IMR-90 (cell line): ENCODE data around the gene CYTH1. TPM values are rescaled to one million over a fixed set of nuclear protein-coding genes. Genes with fewer than 3 reads are reported as not detected.

Experiments used
- ATAC-seq: fragments of 200-7000 bp; cut with Tn5 transposase; 2 replicates; pipeline ENCODE4 v1.9.1; 2020; ENCODE audit warnings: low read depth, mild to moderate bottlenecking, moderate library complexity
- BruUV-seq: library from RNA; stranded (reverse); fragments of 400-500 nt; replicated peaks from 2 replicates; lab custom pipeline; 2021; lab: Mats Ljungman, UMichigan
- CTCF ChIA-PET: fragments of 300-600 bp; formaldehyde crosslinking; extraction: SDS; loops from one replicate; lab custom pipeline; 2021; ENCODE audit warnings: antibody characterized with exemption; lab: Yijun Ruan, JAX
- POLR2A ChIA-PET: fragments of 300-600 bp; sonication (Branson Sonifier 250); formaldehyde crosslinking; loops from one replicate; lab custom pipeline; 2022; ENCODE audit warnings: antibody characterized with exemption; ENCODE audit not compliant: unreplicated experiment; lab: Charles Lee
- DNase-seq: peaks from one replicate; pipeline ENCODE4 v3.0.0; 2013
- H2AFZ ChIP-seq: replicated peaks from 2 replicates; pipeline ENCODE3; 2013; ENCODE audit warnings: low read length, mild to moderate bottlenecking; ENCODE audit not compliant: poor library complexity
- H2AK5ac ChIP-seq: 2 replicates; pipeline ENCODE4 v1.6.1; 2013; ENCODE audit warnings: low read depth, low read length, inconsistent platforms
- H2AK9ac ChIP-seq: replicated peaks from 2 replicates; pipeline ENCODE3; 2013; ENCODE audit warnings: mild to moderate bottlenecking, low read depth, low read length, moderate library complexity; ENCODE audit not compliant: poor library complexity
- H2BK120ac ChIP-seq: 2 replicates; pipeline ENCODE4 v1.6.1; 2013; ENCODE audit warnings: low read depth, low read length, inconsistent platforms
- H2BK15ac ChIP-seq: 3 replicates; pipeline ENCODE4 v1.6.1; 2013; ENCODE audit warnings: low read depth, low read length, inconsistent platforms
- H2BK20ac ChIP-seq: 2 replicates; pipeline ENCODE4 v1.6.1; 2013; ENCODE audit warnings: low read depth, mild to moderate bottlenecking, inconsistent platforms, low read length, moderate library complexity
- H2BK5ac ChIP-seq: 2 replicates; pipeline ENCODE4 v1.6.1; 2013; ENCODE audit warnings: mild to moderate bottlenecking, low read depth, low read length, inconsistent platforms; ENCODE audit not compliant: poor library complexity, severe bottlenecking
- H3K14ac ChIP-seq: replicated peaks from 2 replicates; pipeline ENCODE4 v1.6.1; 2013; ENCODE audit warnings: low read depth, low read length, inconsistent platforms
- H3K18ac ChIP-seq: 2 replicates; pipeline ENCODE4 v1.6.1; 2013; ENCODE audit warnings: low read depth, low read length, control low read depth
- H3K23ac ChIP-seq: 2 replicates; pipeline ENCODE4 v1.6.1; 2013; ENCODE audit warnings: low read depth, low read length, inconsistent platforms
- H3K27ac ChIP-seq: 2 replicates; pipeline ENCODE4 v1.5.1; 2013; ENCODE audit warnings: mild to moderate bottlenecking, control low read depth, low read length; ENCODE audit not compliant: insufficient read depth
- H3K27me3 ChIP-seq: 2 replicates; pipeline ENCODE4 v1.6.1; 2013; ENCODE audit warnings: low read length; ENCODE audit not compliant: control insufficient read depth, insufficient read depth
- H3K36me3 ChIP-seq: 2 replicates; pipeline ENCODE4 v1.6.1; 2013; ENCODE audit warnings: low read length, mixed read lengths; ENCODE audit not compliant: control insufficient read depth, insufficient read depth
- H3K4ac ChIP-seq: 2 replicates; pipeline ENCODE4 v1.6.1; 2013; ENCODE audit warnings: low read depth, low read length, inconsistent platforms
- H3K4me1 ChIP-seq: 2 replicates; pipeline ENCODE4 v1.6.1; 2013; ENCODE audit warnings: low read length, mixed read lengths; ENCODE audit not compliant: control insufficient read depth, insufficient read depth
- H3K4me2 ChIP-seq: 2 replicates; pipeline ENCODE4 v1.6.1; 2013; ENCODE audit warnings: low read depth, mild to moderate bottlenecking, control low read depth, low read length, moderate library complexity
- H3K4me3 ChIP-seq: 2 replicates; pipeline ENCODE4 v1.5.1; 2013; ENCODE audit warnings: low read depth, mild to moderate bottlenecking, control low read depth, low read length, moderate library complexity; ENCODE audit not compliant: insufficient read depth
- H3K56ac ChIP-seq: 2 replicates; pipeline ENCODE4 v1.6.1; 2013; ENCODE audit warnings: low read length, inconsistent platforms; ENCODE audit not compliant: insufficient read depth; ENCODE audit errors: extremely low read depth
- H3K79me1 ChIP-seq, 2 experiments: 2 replicates each; pipeline ENCODE4 v1.6.1; 2013; ENCODE audit warnings: low read length in 2 of 2, inconsistent platforms in 1 of 2, low read depth in 1 of 2
- H3K9ac ChIP-seq: 2 replicates; pipeline ENCODE4 v1.6.1; 2013; ENCODE audit warnings: low read depth, low read length, control low read depth
- H3K9me1 ChIP-seq: 2 replicates; pipeline ENCODE4 v1.6.1; 2013; ENCODE audit warnings: low read length, inconsistent platforms; ENCODE audit not compliant: insufficient read depth
- H3K9me3 ChIP-seq: 2 replicates; pipeline ENCODE4 v1.6.1; 2013; ENCODE audit warnings: low read length; ENCODE audit not compliant: control insufficient read depth, insufficient read depth
- H4K20me1 ChIP-seq: 2 replicates; pipeline ENCODE4 v1.6.1; 2013; ENCODE audit warnings: low read length, inconsistent platforms; ENCODE audit not compliant: insufficient read depth
- H4K5ac ChIP-seq: 2 replicates; pipeline ENCODE4 v1.6.1; 2013; ENCODE audit warnings: mild to moderate bottlenecking, low read depth, low read length, control low read depth
- H4K8ac ChIP-seq, 2 experiments: 2 replicates each; pipeline ENCODE4 v1.6.1; 2013; ENCODE audit warnings: low read depth in 2 of 2, low read length in 2 of 2, control low read depth in 1 of 2, inconsistent platforms in 1 of 2
- H4K91ac ChIP-seq: 2 replicates; pipeline ENCODE4 v1.6.1; 2013; ENCODE audit warnings: low read depth, low read length, inconsistent platforms; ENCODE audit not compliant: insufficient read depth
- CEBPB ChIP-seq: IDR thresholded peaks from 2 replicates; pipeline ENCODE4 v1.6.1; 2012; ENCODE audit warnings: low read depth, low read length, improper control_type of control experiment
- FOS ChIP-seq: fragments of 150-350 bp; IDR thresholded peaks from 2 replicates; pipeline ENCODE4 v1.6.1; 2016; ENCODE audit warnings: low read depth, low read length
- MAZ ChIP-seq: IDR thresholded peaks from 2 replicates; pipeline ENCODE4 v1.6.1; 2012; ENCODE audit warnings: low read depth, mild to moderate bottlenecking, low read length, improper control_type of control experiment, moderate library complexity, borderline replicate concordance
- MXI1 ChIP-seq: IDR thresholded peaks from 2 replicates; pipeline ENCODE4 v1.6.1; 2012; ENCODE audit warnings: low read depth, mild to moderate bottlenecking, low read length, moderate library complexity, borderline replicate concordance
- NFE2L2 ChIP-seq: fragments of 150-350 bp; IDR thresholded peaks from 2 replicates; pipeline ENCODE4 v1.6.1; 2016; ENCODE audit warnings: low read depth, mild to moderate bottlenecking, low read length
- RCOR1 ChIP-seq: IDR thresholded peaks from 2 replicates; pipeline ENCODE4 v1.6.1; 2012; ENCODE audit warnings: mild to moderate bottlenecking, low read length, improper control_type of control experiment; ENCODE audit not compliant: insufficient replicate concordance
- RFX5 ChIP-seq: IDR thresholded peaks from 2 replicates; pipeline ENCODE4 v1.8.0; 2012; ENCODE audit warnings: low read depth, mild to moderate bottlenecking, low read length, moderate library complexity
- SMC3 ChIP-seq: fragments of 150-350 bp; IDR thresholded peaks from 2 replicates; pipeline ENCODE4 v1.6.1; 2016; ENCODE audit warnings: low read depth, mild to moderate bottlenecking, antibody characterized with exemption, low read length, moderate library complexity
- WGBS, 2 experiments: methylation state at CpG; one replicate each; pipeline versions ENCODE4 v1.1.5 to v1.1.7; 2013; ENCODE audit warnings: missing lambda C conversion rate in 2 of 2; ENCODE audit not compliant: insufficient read length in 1 of 2; ENCODE audit errors: extremely low coverage in 2 of 2; 5-methylcytosine and 5-hydroxymethylcytosine counted together
- dilution Hi-C: fragments of 300-500 bp; cut with HindIII; formaldehyde crosslinking; loops from one replicate; pipeline ENCODE4 v1.14.3; 2018; ENCODE audit warnings: low sequenced_read_pairs; ENCODE audit not compliant: unreplicated experiment
- in situ Hi-C: fragments of 300-500 bp; cut with MboI; formaldehyde crosslinking; loops from 3 replicates; pipeline ENCODE4 v1.14.3; 2019; ENCODE audit warnings: low sequenced_read_pairs, inconsistent platforms, mixed read lengths
- intact Hi-C: fragments of 100-400 bp; cut with micrococcal nuclease; formaldehyde crosslinking; loops from 2 replicates; pipeline ENCODE4 v1.10.0; 2022
- polyA plus RNA-seq, 3 experiments: library from polyadenylated mRNA; depleted of rRNA; stranded (reverse); fragments of >200 nt; gene quantifications; 2 replicates each; pipeline ENCODE4 v1.2.3, GENCODE V29; 2012; ENCODE audit warnings: low replicate concordance in 1 of 3
- total RNA-seq: library from RNA; depleted of rRNA; stranded (reverse); fragments of >200 nt; gene quantifications from 2 replicates; pipeline ENCODE4 v1.2.3, GENCODE V29; 2012
- TF ChIP-seq, protein P1 (sequence below): fragments of 150-350 bp; IDR thresholded peaks from 2 replicates; pipeline ENCODE4 v1.6.1; 2017; ENCODE audit warnings: mild to moderate bottlenecking, antibody characterized with exemption, low read length, low read depth
- TF ChIP-seq, protein P2 (sequence below): conservative IDR thresholded peaks from 2 replicates; pipeline ENCODE4 v1.5.1; 2012; ENCODE audit warnings: mild to moderate bottlenecking, low read depth, low read length, improper control_type of control experiment

Gene CYTH1
- total and polyA plus RNA-seq, 2 of the 4 experiments (the other 2 are of a cell fraction) = 7.9 to 12.4 TPM

DNA sequence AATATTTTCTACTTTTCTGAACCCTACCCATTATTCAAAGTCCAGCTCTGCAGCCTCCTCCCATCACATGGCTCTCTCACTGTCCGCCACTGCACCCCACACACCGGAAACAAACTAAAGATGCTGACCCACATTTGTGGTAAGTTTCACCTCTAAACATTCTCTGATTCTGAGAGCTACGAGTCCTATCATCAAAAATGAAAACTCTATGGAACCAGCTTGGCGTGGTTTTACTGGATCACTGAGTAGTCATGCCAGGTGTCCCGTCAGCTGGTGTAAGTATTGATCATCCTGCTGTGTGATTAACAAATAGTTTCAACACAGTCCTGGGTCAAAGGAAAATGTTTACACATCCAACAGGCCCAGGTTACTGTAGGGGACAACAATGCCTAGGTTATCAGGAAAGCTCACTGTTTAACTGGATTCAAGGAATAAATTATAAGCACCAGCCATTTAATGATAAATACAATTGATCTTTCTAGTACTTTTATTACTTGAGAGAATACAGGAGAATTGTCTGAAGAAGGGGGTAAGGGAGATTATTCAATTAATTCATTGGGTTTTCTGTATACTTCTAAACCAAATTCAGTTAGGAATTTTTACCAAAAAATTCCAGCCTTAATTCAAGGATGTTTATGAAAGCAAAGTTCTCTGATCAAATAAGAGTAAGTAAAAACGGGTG, 33.9 kb downstream of the CYTH1 start:
- Histone ChIP-seq H4K8ac (no peak overlapping the region), H3K4me2 (no peak overlapping the region), H3K9me1 (peaks cover 4% of the 10 kb centered on the region), H3K23ac (no peak overlapping the region), H2BK5ac (no peak overlapping the region), H2AK9ac (no peak overlapping the region), H3K27me3 (no peaks in the 10 kb centered on the region), H2BK120ac (no peak overlapping the region), H2BK15ac (no peak overlapping the region), H3K27ac (no peak overlapping the region), H3K4me3 (no peak overlapping the region), H2AFZ (no peak overlapping the region), H3K4me1 (peaks cover 9% of the 10 kb centered on the region), H2BK20ac (no peak overlapping the region), H3K79me1 (peaks cover 44 to 69% of the 10 kb centered on the region in 2 experiments), H3K9ac (no peak overlapping the region), H3K14ac (no peak overlapping the region), H3K18ac (no peak overlapping the region), H4K20me1 (peaks cover 32% of the 10 kb centered on the region), H4K91ac (no peak overlapping the region), H3K4ac (no peak overlapping the region), H3K36me3 (no peaks in the 10 kb centered on the region), H4K5ac (no peak overlapping the region), H3K56ac (no peak overlapping the region), H2AK5ac (no peak overlapping the region), H3K9me3 (no peaks in the 10 kb centered on the region)
- ATAC-seq (no peak), DNase-seq (no peak)
- CTCF ChIA-PET = no interaction called here
- dilution Hi-C loops (no loop called here), intact Hi-C loops (no loop called here), in situ Hi-C loops (no loop called here)
- POLR2A ChIA-PET = no interaction called here
- no TSS peak for BruUV-seq
- TF ChIP-seq MXI1 (no peak), NFE2L2 (no peak), CEBPB (no peak), RCOR1 (no peak), FOS (no peak), RFX5 (no peak), MAZ (no peak), SMC3 (no peak)
- TF ChIP-seq, protein P1, sequence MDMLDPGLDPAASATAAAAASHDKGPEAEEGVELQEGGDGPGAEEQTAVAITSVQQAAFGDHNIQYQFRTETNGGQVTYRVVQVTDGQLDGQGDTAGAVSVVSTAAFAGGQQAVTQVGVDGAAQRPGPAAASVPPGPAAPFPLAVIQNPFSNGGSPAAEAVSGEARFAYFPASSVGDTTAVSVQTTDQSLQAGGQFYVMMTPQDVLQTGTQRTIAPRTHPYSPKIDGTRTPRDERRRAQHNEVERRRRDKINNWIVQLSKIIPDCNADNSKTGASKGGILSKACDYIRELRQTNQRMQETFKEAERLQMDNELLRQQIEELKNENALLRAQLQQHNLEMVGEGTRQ = no peak
- TF ChIP-seq, protein P2, sequence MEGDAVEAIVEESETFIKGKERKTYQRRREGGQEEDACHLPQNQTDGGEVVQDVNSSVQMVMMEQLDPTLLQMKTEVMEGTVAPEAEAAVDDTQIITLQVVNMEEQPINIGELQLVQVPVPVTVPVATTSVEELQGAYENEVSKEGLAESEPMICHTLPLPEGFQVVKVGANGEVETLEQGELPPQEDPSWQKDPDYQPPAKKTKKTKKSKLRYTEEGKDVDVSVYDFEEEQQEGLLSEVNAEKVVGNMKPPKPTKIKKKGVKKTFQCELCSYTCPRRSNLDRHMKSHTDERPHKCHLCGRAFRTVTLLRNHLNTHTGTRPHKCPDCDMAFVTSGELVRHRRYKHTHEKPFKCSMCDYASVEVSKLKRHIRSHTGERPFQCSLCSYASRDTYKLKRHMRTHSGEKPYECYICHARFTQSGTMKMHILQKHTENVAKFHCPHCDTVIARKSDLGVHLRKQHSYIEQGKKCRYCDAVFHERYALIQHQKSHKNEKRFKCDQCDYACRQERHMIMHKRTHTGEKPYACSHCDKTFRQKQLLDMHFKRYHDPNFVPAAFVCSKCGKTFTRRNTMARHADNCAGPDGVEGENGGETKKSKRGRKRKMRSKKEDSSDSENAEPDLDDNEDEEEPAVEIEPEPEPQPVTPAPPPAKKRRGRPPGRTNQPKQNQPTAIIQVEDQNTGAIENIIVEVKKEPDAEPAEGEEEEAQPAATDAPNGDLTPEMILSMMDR = no peak
- no CpG with 5 or more reads among the region's 6 CpGs for WGBS, 2 experiments
